ENCODE data around the gene ZNF793.

ZNF793 gene

GRCh38 chr19:37564624-37565369 is 58.1 kb downstream of the ZNF793 start:
- H3K9me3 ChIP-seq (ENCODE audit: insufficient read depth, low read depth, low read length) = peaks cover 60% of the 10 kb centered on the region
- TF ChIP-seq CTCF (conservative IDR thresholded peaks at IDR 0.05; ENCODE audit: low read length) = no peak
- no peak for TF ChIP-seq EZH2phosphoT487 (IDR thresholded peaks at IDR 0.05; ENCODE audit: borderline replicate concordance)

GRCh38 chr19:37565370-37565669 is 58.6 kb downstream of the ZNF793 start:
- Histone ChIP-seq H3K9me3 (ENCODE audit: insufficient read depth, low read depth, low read length) (peaks cover 62% of the 10 kb centered on the region), H3K4me3 (ENCODE audit: low read length, poor library complexity, severe bottlenecking) (no peak overlapping the region), H2AFZ (ENCODE audit: low read length) (no peak overlapping the region), H3K27me3 (ENCODE audit: insufficient read depth, low read length, poor library complexity, severe bottlenecking) (peaks cover 4% of the 10 kb centered on the region), H3K4me1 (ENCODE audit: insufficient read depth, low read length, poor library complexity, severe bottlenecking) (no peaks in the 10 kb centered on the region), H4K20me1 (ENCODE audit: insufficient read depth, low read length, poor library complexity, severe bottlenecking) (no peaks in the 10 kb centered on the region), H3K79me2 (ENCODE audit: insufficient read depth, low read length) (no peaks in the 10 kb centered on the region), H3F3A (ENCODE audit: low read depth) (no peaks in the 10 kb centered on the region), H3K36me3 (ENCODE audit: insufficient read depth, low read length) (peaks cover 17% of the 10 kb centered on the region; the same call in 1 of the 2 replicates), H3K9me2 (replicated peaks; ENCODE audit: low read depth, low read length) (no peaks in the 10 kb centered on the region), H3K9ac (ENCODE audit: low read depth, low read length, poor library complexity, severe bottlenecking) (no peak overlapping the region), H3K4me2 (ENCODE audit: low read depth, low read length, poor library complexity, severe bottlenecking) (no peak overlapping the region)
- TF ChIP-seq CTCF (conservative IDR thresholded peaks at IDR 0.05; ENCODE audit: low read length) (no peak), EZH2phosphoT487 (IDR thresholded peaks at IDR 0.05; ENCODE audit: borderline replicate concordance) (no peak)

More at GRCh38 chr19:37564624-37565369, 58.1 kb downstream of the ZNF793 start:
- Histone ChIP-seq H4K20me1 (ENCODE audit: insufficient read depth, low read length, poor library complexity, severe bottlenecking) (no peaks in the 10 kb centered on the region), H3K4me2 (ENCODE audit: low read depth, low read length, poor library complexity, severe bottlenecking) (no peak overlapping the region), H2AFZ (ENCODE audit: low read length) (no peak overlapping the region), H3K27me3 (ENCODE audit: insufficient read depth, low read length, poor library complexity, severe bottlenecking) (peaks cover 4% of the 10 kb centered on the region), H3K9ac (ENCODE audit: low read depth, low read length, poor library complexity, severe bottlenecking) (no peak overlapping the region), H3K9me2 (replicated peaks; ENCODE audit: low read depth, low read length) (no peaks in the 10 kb centered on the region), H3K79me2 (ENCODE audit: insufficient read depth, low read length) (no peaks in the 10 kb centered on the region), H3F3A (ENCODE audit: low read depth) (no peaks in the 10 kb centered on the region), H3K4me3 (ENCODE audit: low read length, poor library complexity, severe bottlenecking) (no peak overlapping the region), H3K4me1 (ENCODE audit: insufficient read depth, low read length, poor library complexity, severe bottlenecking) (no peaks in the 10 kb centered on the region), H3K36me3 (ENCODE audit: insufficient read depth, low read length) (peaks cover 17% of the 10 kb centered on the region; the same call in 1 of the 2 replicates)

- no peaks in the 10 kb centered on the region for H3K79me2 ChIP-seq (ENCODE audit: insufficient read depth, low read length)
- H4K20me1 ChIP-seq (ENCODE audit: insufficient read depth, low read length, poor library complexity, severe bottlenecking) = no peaks in the 10 kb centered on the region
- no peaks in the 10 kb centered on the region for H3K27me3 ChIP-seq (ENCODE audit: insufficient read depth, low read length, poor library complexity, severe bottlenecking)
- no peak overlapping the region for H3K4me2 ChIP-seq (ENCODE audit: low read depth, low read length, poor library complexity, severe bottlenecking)
- H3K9ac ChIP-seq (ENCODE audit: low read depth, low read length, poor library complexity, severe bottlenecking) = no peak overlapping the region
- H3F3A ChIP-seq (ENCODE audit: low read depth) = no peaks in the 10 kb centered on the region
- H3K9me2 ChIP-seq (replicated peaks; ENCODE audit: low read depth, low read length) = no peaks in the 10 kb centered on the region
- no peak for TF ChIP-seq CTCF (conservative IDR thresholded peaks at IDR 0.05; ENCODE audit: low read length)
- no peak for TF ChIP-seq EZH2phosphoT487 (IDR thresholded peaks at IDR 0.05; ENCODE audit: borderline replicate concordance)
- no peak overlapping the region for H3K4me3 ChIP-seq (ENCODE audit: low read length, poor library complexity, severe bottlenecking)
- no peaks in the 10 kb centered on the region for H3K4me1 ChIP-seq (ENCODE audit: insufficient read depth, low read length, poor library complexity, severe bottlenecking)
- peaks cover 35% of the 10 kb centered on the region for H3K9me3 ChIP-seq (ENCODE audit: insufficient read depth, low read depth, low read length)
- no peak overlapping the region for H2AFZ ChIP-seq (ENCODE audit: low read length)
- no peaks in the 10 kb centered on the region; the same call in 1 of the 2 replicates for H3K36me3 ChIP-seq (ENCODE audit: insufficient read depth, low read length)
Measured at GRCh38 chr19:37572203-37572602, 65.5 kb downstream of the ZNF793 start.
